SU-DHL-6 (cell line): ENCODE measurements around the gene LAMC3.

Experiments
- H2AFZ ChIP-seq: fragments of 200-600 bp; sonication (generic); 2 replicates; pipeline ENCODE4 v1.6.1; 2014; ENCODE audit warnings: low read depth, mild to moderate bottlenecking, moderate library complexity, mixed read lengths, antibody characterized with exemption, low read length; ENCODE audit not compliant: severe bottlenecking
- H3F3A ChIP-seq: fragments of 200-600 bp; shearing (Covaris generic); 2 replicates; pipeline ENCODE4 v1.6.0; 2016; ENCODE audit warnings: antibody characterized with exemption, mild to moderate bottlenecking; ENCODE audit not compliant: insufficient read depth
- H3K27ac ChIP-seq: fragments of 200-600 bp; sonication (generic); 2 replicates; pipeline ENCODE4 v1.5.1; 2016; ENCODE audit warnings: low read depth, mild to moderate bottlenecking, low read length, moderate library complexity, mixed read lengths
- H3K27me3 ChIP-seq: fragments of 200-600 bp; sonication (generic), shearing (Covaris generic); 2 replicates; pipeline ENCODE4 v1.6.0; 2014; ENCODE audit warnings: mild to moderate bottlenecking, low read length
- H3K36me3 ChIP-seq: fragments of 200-600 bp; sonication (generic); 2 replicates; pipeline ENCODE4 v1.6.1; 2014; ENCODE audit warnings: mild to moderate bottlenecking, low read length, mixed read lengths
- H3K4me2 ChIP-seq: fragments of 300-600, 200-600 bp; shearing (Covaris generic), sonication (generic); 2 replicates; pipeline ENCODE4 v1.6.0; 2014; ENCODE audit warnings: low read length, low read depth, mild to moderate bottlenecking; ENCODE audit not compliant: poor library complexity, severe bottlenecking
- H3K4me3 ChIP-seq: fragments of 200-600 bp; sonication (generic); 2 replicates; pipeline ENCODE4 v1.5.1; 2014; ENCODE audit warnings: antibody characterized with exemption, low read length, mild to moderate bottlenecking, mixed read lengths; ENCODE audit not compliant: insufficient read depth, poor library complexity, severe bottlenecking
- H3K79me2 ChIP-seq: fragments of 200-600 bp; sonication (generic); 2 replicates; pipeline ENCODE4 v1.6.1; 2014; ENCODE audit warnings: mild to moderate bottlenecking, low read length, moderate library complexity; ENCODE audit not compliant: insufficient read depth
- H3K9ac ChIP-seq: fragments of 200-600 bp; sonication (generic); 2 replicates; pipeline ENCODE4 v1.7.0; 2014; ENCODE audit warnings: mild to moderate bottlenecking, low read length
- H3K9me2 ChIP-seq: fragments of 200-600 bp; sonication (generic); replicated peaks from 2 replicates; pipeline ENCODE4 v1.6.1; 2014; ENCODE audit warnings: low read length; ENCODE audit not compliant: insufficient read depth
- H3K9me3 ChIP-seq: fragments of 200-600 bp; sonication (generic); 2 replicates; pipeline ENCODE4 v1.6.1; 2014; ENCODE audit warnings: low read length, mixed read lengths; ENCODE audit not compliant: insufficient read depth
- H4K20me1 ChIP-seq: fragments of 200-600 bp; sonication (generic); 2 replicates; pipeline ENCODE4 v1.6.1; 2014; ENCODE audit warnings: low read depth, mild to moderate bottlenecking, antibody characterized with exemption, low read length, moderate library complexity, mixed read lengths
- CTCF ChIP-seq: fragments of 200-600 bp; sonication (generic); IDR thresholded peaks from one replicate; pipeline ENCODE4 v1.5.1; 2017; ENCODE audit warnings: antibody characterized with exemption, mild to moderate bottlenecking, low read length, moderate library complexity; ENCODE audit not compliant: insufficient read depth, poor library complexity, severe bottlenecking
- EZH2phosphoT487 ChIP-seq: fragments of 200-600 bp; sonication (generic), shearing (Covaris generic); conservative IDR thresholded peaks from 2 replicates; pipeline ENCODE4 v1.6.1; 2018; ENCODE audit warnings: mild to moderate bottlenecking, antibody characterized with exemption, low read length, moderate library complexity, mixed read lengths

The LAMC3 gene

GRCh38 chr9:131039129-131039954 is 30.4 kb downstream of the LAMC3 start:
- Histone ChIP-seq H3K79me2 (no peaks in the 10 kb centered on the region), H3K27me3 (no peaks in the 10 kb centered on the region), H4K20me1 (no peaks in the 10 kb centered on the region), H2AFZ (no peak overlapping the region), H3K36me3 (no peaks in the 10 kb centered on the region), H3F3A (no peaks in the 10 kb centered on the region), H3K4me2 (no peak overlapping the region), H3K9me3 (no peaks in the 10 kb centered on the region), H3K9me2 (no peaks in the 10 kb centered on the region), H3K4me3 (no peak overlapping the region), H3K27ac (no peak overlapping the region), H3K9ac (no peak overlapping the region)
- TF ChIP-seq EZH2phosphoT487 (no peak), CTCF (no peak)

GRCh38 chr9:131042666-131043065 is 33.7 kb downstream of the LAMC3 start:
- Histone ChIP-seq H3K9ac (no peak overlapping the region; the same call in 1 of the 2 replicates), H4K20me1 (no peaks in the 10 kb centered on the region), H3F3A (no peaks in the 10 kb centered on the region), H2AFZ (peak overlapping the region; percentile 92), H3K9me2 (no peaks in the 10 kb centered on the region), H3K4me2 (peak overlapping the region; percentile 53), H3K9me3 (no peaks in the 10 kb centered on the region), H3K79me2 (no peaks in the 10 kb centered on the region), H3K27ac (peak overlapping the region; percentile 68; the same call in 1 of the 2 replicates), H3K36me3 (no peaks in the 10 kb centered on the region), H3K4me3 (no peak overlapping the region), H3K27me3 (no peaks in the 10 kb centered on the region)
- TF ChIP-seq EZH2phosphoT487: no peak
- TF ChIP-seq CTCF: no peak

- Histone ChIP-seq H3K4me2 (peak overlapping the region; percentile 53), H3F3A (no peaks in the 10 kb centered on the region), H3K9me2 (no peaks in the 10 kb centered on the region), H3K27ac (peak overlapping the region; percentile 68), H3K4me3 (peak overlapping the region; percentile 11), H4K20me1 (no peaks in the 10 kb centered on the region), H3K79me2 (no peaks in the 10 kb centered on the region), H3K27me3 (no peaks in the 10 kb centered on the region), H2AFZ (peak overlapping the region; percentile 92), H3K36me3 (no peaks in the 10 kb centered on the region), H3K9me3 (no peaks in the 10 kb centered on the region), H3K9ac (peak overlapping the region; percentile 34; the same call in 1 of the 2 replicates)
- no peak for TF ChIP-seq CTCF
- TF ChIP-seq EZH2phosphoT487: no peak
Observed at GRCh38 chr9:131043087-131043486, 34.1 kb downstream of the LAMC3 start.
